ENCODE results near the gene RPS6KA2. TPM values are rescaled to one million over a fixed set of nuclear protein-coding genes. Genes with fewer than 3 reads are reported as not detected.

The RPS6KA2 gene
- total and polyA plus RNA-seq, 2 experiments from 2014 or later: 45.1 to 49.0 TPM

GRCh38 chr6:166650824-166651807 lies 24.1 kb upstream of the RPS6KA2 start:
- H3K9ac ChIP-seq: no peak overlapping the region
- no peaks in the 10 kb centered on the region for H3K9me3 ChIP-seq (ENCODE audit: low read depth)
- no peak overlapping the region for H3K27ac ChIP-seq
- 51 to 54% methylated on average over 12 of the region's 12 CpGs for WGBS, 2 experiments (ENCODE audit: low coverage in 1 of 2, low lambda C conversion rate in 2 of 2, missing lambda C conversion rate in 2 of 2)
- H3K79me2 ChIP-seq (ENCODE audit: insufficient read depth): no peaks in the 10 kb centered on the region
- no peaks in the 10 kb centered on the region for H3K9me2 ChIP-seq (ENCODE audit: insufficient read depth)
- no peaks in the 10 kb centered on the region for H3K4me1 ChIP-seq (ENCODE audit: insufficient read depth)
- H3K4me3 ChIP-seq: no peak overlapping the region
- no peaks in the 10 kb centered on the region for H3K36me3 ChIP-seq (ENCODE audit: low read depth)
- no peak overlapping the region for H2AFZ ChIP-seq
- H3F3A ChIP-seq (ENCODE audit: insufficient read depth): no peaks in the 10 kb centered on the region
- no peak for DNase-seq
- no peak for TF ChIP-seq EZH2 (IDR thresholded peaks at IDR 0.05; ENCODE audit: insufficient read depth, poor library complexity, severe bottlenecking)
- no peak for TF ChIP-seq EZH2phosphoT487 (IDR thresholded peaks at IDR 0.05; ENCODE audit: insufficient read depth, low read depth)
- H3K4me2 ChIP-seq (ENCODE audit: unreplicated experiment): no peak overlapping the region
- peaks cover 44% of the 10 kb centered on the region for H3K27me3 ChIP-seq (replicated peaks; ENCODE audit: insufficient read depth)
- in situ Hi-C loops (cut with MboI): no loop called here
- no peaks in the 10 kb centered on the region for H4K20me1 ChIP-seq (ENCODE audit: insufficient read depth)

- peaks cover 41% of the 10 kb centered on the region for H3K27me3 ChIP-seq (replicated peaks; ENCODE audit: insufficient read depth)
- H4K20me1 ChIP-seq (ENCODE audit: insufficient read depth): no peaks in the 10 kb centered on the region
- no peaks in the 10 kb centered on the region for H3K36me3 ChIP-seq (ENCODE audit: low read depth)
- H3K9me2 ChIP-seq (ENCODE audit: insufficient read depth): no peaks in the 10 kb centered on the region
- H3K9me3 ChIP-seq (ENCODE audit: low read depth): no peaks in the 10 kb centered on the region
- no peak overlapping the region for H3K4me2 ChIP-seq (ENCODE audit: unreplicated experiment)
- no peaks in the 10 kb centered on the region for H3F3A ChIP-seq (ENCODE audit: insufficient read depth)
- H3K27ac ChIP-seq: no peak overlapping the region
- H3K9ac ChIP-seq: no peak overlapping the region
- no peak overlapping the region for H3K4me3 ChIP-seq
- H3K4me1 ChIP-seq (ENCODE audit: insufficient read depth): no peaks in the 10 kb centered on the region
- in situ Hi-C loops (cut with MboI): no loop called here
- no peaks in the 10 kb centered on the region for H3K79me2 ChIP-seq (ENCODE audit: insufficient read depth)
- DNase-seq: no peak
- no peak overlapping the region for H2AFZ ChIP-seq
- WGBS, 2 experiments (ENCODE audit: low coverage in 1 of 2, low lambda C conversion rate in 2 of 2, missing lambda C conversion rate in 2 of 2): 62 to 65% methylated on average over 3 of the region's 3 CpGs
- TF ChIP-seq EZH2 (IDR thresholded peaks at IDR 0.05; ENCODE audit: insufficient read depth, poor library complexity, severe bottlenecking): no peak
- TF ChIP-seq EZH2phosphoT487 (IDR thresholded peaks at IDR 0.05; ENCODE audit: insufficient read depth, low read depth): no peak
Measured at GRCh38 chr6:166650047-166650446, 23.0 kb upstream of the RPS6KA2 start.

- Histone ChIP-seq H3K36me3 (ENCODE audit: low read depth) (no peaks in the 10 kb centered on the region), H3K9me2 (ENCODE audit: insufficient read depth) (no peaks in the 10 kb centered on the region), H3K79me2 (ENCODE audit: insufficient read depth) (no peaks in the 10 kb centered on the region), H3K4me3 (no peak overlapping the region), H3K4me2 (ENCODE audit: unreplicated experiment) (no peak overlapping the region), H3K27me3 (replicated peaks; ENCODE audit: insufficient read depth) (peaks cover 36% of the 10 kb centered on the region), H4K20me1 (ENCODE audit: insufficient read depth) (no peaks in the 10 kb centered on the region), H3K4me1 (ENCODE audit: insufficient read depth) (no peaks in the 10 kb centered on the region), H3K27ac (no peak overlapping the region), H2AFZ (no peak overlapping the region), H3K9ac (no peak overlapping the region), H3K9me3 (ENCODE audit: low read depth) (no peaks in the 10 kb centered on the region), H3F3A (ENCODE audit: insufficient read depth) (no peaks in the 10 kb centered on the region)
- WGBS, 2 experiments (ENCODE audit: low coverage in 1 of 2, low lambda C conversion rate in 2 of 2, missing lambda C conversion rate in 2 of 2): 75 to 76% methylated on average over 9 of the region's 9 CpGs
- TF ChIP-seq EZH2 (IDR thresholded peaks at IDR 0.05; ENCODE audit: insufficient read depth, poor library complexity, severe bottlenecking): no peak
- TF ChIP-seq EZH2phosphoT487 (IDR thresholded peaks at IDR 0.05; ENCODE audit: insufficient read depth, low read depth): no peak
- no peak for DNase-seq
- in situ Hi-C loops (cut with MboI): no loop called here
Measured at GRCh38 chr6:166648846-166649245, 21.8 kb upstream of the RPS6KA2 start.

GRCh38 chr6:166647896-166648295 lies 20.8 kb upstream of the RPS6KA2 start:
- no peak overlapping the region for H3K9ac ChIP-seq
- no peaks in the 10 kb centered on the region for H3K9me2 ChIP-seq (ENCODE audit: insufficient read depth)
- peaks cover 41% of the 10 kb centered on the region for H3K27me3 ChIP-seq (replicated peaks; ENCODE audit: insufficient read depth)
- 88 to 92% methylated on average over 9 to 11 of the region's 11 CpGs for WGBS, 2 experiments (ENCODE audit: low coverage in 1 of 2, low lambda C conversion rate in 2 of 2, missing lambda C conversion rate in 2 of 2)
- H3K4me2 ChIP-seq (ENCODE audit: unreplicated experiment): no peak overlapping the region
- H3K4me1 ChIP-seq (ENCODE audit: insufficient read depth): no peaks in the 10 kb centered on the region
- no peak overlapping the region for H3K27ac ChIP-seq
- no peak overlapping the region for H2AFZ ChIP-seq
- no peaks in the 10 kb centered on the region for H3K36me3 ChIP-seq (ENCODE audit: low read depth)
- no peak for TF ChIP-seq EZH2 (IDR thresholded peaks at IDR 0.05; ENCODE audit: insufficient read depth, poor library complexity, severe bottlenecking)
- TF ChIP-seq EZH2phosphoT487 (IDR thresholded peaks at IDR 0.05; ENCODE audit: insufficient read depth, low read depth): no peak
- no peaks in the 10 kb centered on the region for H3F3A ChIP-seq (ENCODE audit: insufficient read depth)
- H4K20me1 ChIP-seq (ENCODE audit: insufficient read depth): no peaks in the 10 kb centered on the region
- no peak overlapping the region for H3K4me3 ChIP-seq
- DNase-seq: no peak
- in situ Hi-C loops (cut with MboI): no loop called here
- no peaks in the 10 kb centered on the region for H3K79me2 ChIP-seq (ENCODE audit: insufficient read depth)
- H3K9me3 ChIP-seq (ENCODE audit: low read depth): no peaks in the 10 kb centered on the region

All from GM23248 (cell line).